ENCODE results near the gene DNAJC8.

GRCh38 chr1:28162151-28162550, 70.7 kb downstream of the DNAJC8 start:
- no peak for TF ChIP-seq POLR2A (IDR thresholded peaks at IDR 0.05; ENCODE audit: low read depth, low read length)
- no peak for TF ChIP-seq TAF1 (IDR thresholded peaks at IDR 0.05; ENCODE audit: borderline replicate concordance, low read depth, low read length)

All from GM12892 (cell line).